ENCODE results near the gene PPM1N. TPM values are rescaled to one million over a fixed set of nuclear protein-coding genes. Genes with fewer than 3 reads are reported as not detected.
"Not testable (repeated sequence)": the region's sequence is repeated elsewhere in the genome, so short reads cannot be mapped to it uniquely, and the experiment has no call there.

The PPM1N gene
- total RNA-seq, 1 donor from 2014 or later = not detected

GRCh38 chr19:45507872-45508416, 9.7 kb downstream of the PPM1N start:
- H3K27ac Mint-ChIP-seq = peak overlapping the region; percentile 52
- H3K27me3 Mint-ChIP-seq = no peaks in the 10 kb centered on the region

GRCh38 chr19:45508417-45508860, 10.2 kb downstream of the PPM1N start:
- Mint-ChIP-seq H3K4me3 (ENCODE audit: low read depth) (peak overlapping the region; percentile 81), H3K27ac (peak overlapping the region; percentile 49), H3K4me1 (ENCODE audit: low read depth) (peaks cover 10% of the 10 kb centered on the region), H3K36me3 (ENCODE audit: insufficient read depth) (no peaks in the 10 kb centered on the region), H3K27me3 (no peaks in the 10 kb centered on the region), H3K9me3 (ENCODE audit: low read depth) (no peaks in the 10 kb centered on the region)
- TF ChIP-seq CTCF (IDR thresholded peaks at IDR 0.05; ENCODE audit: unreplicated experiment) = no peak
- DNase-seq (ENCODE audit: low spot score, unreplicated experiment) = peak; percentile 47

More at GRCh38 chr19:45507872-45508416, 9.7 kb downstream of the PPM1N start:
- no peak for TF ChIP-seq CTCF (IDR thresholded peaks at IDR 0.05; ENCODE audit: unreplicated experiment)
- Mint-ChIP-seq H3K4me3 (ENCODE audit: low read depth) (peak overlapping the region; percentile 81), H3K36me3 (ENCODE audit: insufficient read depth) (no peaks in the 10 kb centered on the region), H3K4me1 (ENCODE audit: low read depth) (peaks cover 10% of the 10 kb centered on the region), H3K9me3 (ENCODE audit: low read depth) (no peaks in the 10 kb centered on the region)
- DNase-seq (ENCODE audit: low spot score, unreplicated experiment) = no peak

GRCh38 chr19:45508861-45509691, 10.8 kb downstream of the PPM1N start:
- Mint-ChIP-seq H3K27me3 (no peaks in the 10 kb centered on the region), H3K9me3 (ENCODE audit: low read depth) (no peaks in the 10 kb centered on the region), H3K27ac (peak overlapping the region; percentile 94), H3K36me3 (ENCODE audit: insufficient read depth) (no peaks in the 10 kb centered on the region), H3K4me1 (ENCODE audit: low read depth) (peaks cover 14% of the 10 kb centered on the region), H3K4me3 (ENCODE audit: low read depth) (peak overlapping the region; percentile 81)
- DNase-seq (ENCODE audit: low spot score, unreplicated experiment) = no peak
- no peak for TF ChIP-seq CTCF (IDR thresholded peaks at IDR 0.05; ENCODE audit: unreplicated experiment)

- Mint-ChIP-seq H3K27ac (peak overlapping the region; percentile 54), H3K4me1 (ENCODE audit: low read depth) (peaks cover 14% of the 10 kb centered on the region), H3K9me3 (ENCODE audit: low read depth) (no peaks in the 10 kb centered on the region), H3K27me3 (no peaks in the 10 kb centered on the region), H3K4me3 (ENCODE audit: low read depth) (peak overlapping the region; percentile 49), H3K36me3 (ENCODE audit: insufficient read depth) (no peaks in the 10 kb centered on the region)
- DNase-seq (ENCODE audit: low spot score, unreplicated experiment) = no peak
- no peak for TF ChIP-seq CTCF (IDR thresholded peaks at IDR 0.05; ENCODE audit: unreplicated experiment)
These were observed 11.4 kb downstream of the PPM1N start for GRCh38 chr19:45509692-45510015.

GRCh38 chr19:45510352-45510751, 12.1 kb downstream of the PPM1N start:
- peaks cover 14% of the 10 kb centered on the region for H3K4me1 Mint-ChIP-seq (ENCODE audit: low read depth)
- H3K9me3 Mint-ChIP-seq (ENCODE audit: low read depth); H3K4me3 Mint-ChIP-seq (ENCODE audit: low read depth); H3K27ac Mint-ChIP-seq; DNase-seq (ENCODE audit: low spot score, unreplicated experiment); H3K27me3 Mint-ChIP-seq; H3K36me3 Mint-ChIP-seq (ENCODE audit: insufficient read depth): not testable (repeated sequence)

All from progenitor cell of endocrine pancreas (in vitro differentiated cells).